Loucy (cell line): ENCODE measurements around the gene SKIC2.

ENCODE experiments used
- H2AFZ ChIP-seq: fragments of 200-600 bp; sonication (generic); 2 replicates; pipeline ENCODE4 v1.6.0; 2016; ENCODE audit warnings: antibody characterized with exemption, mild to moderate bottlenecking, low read length, moderate library complexity
- H3F3A ChIP-seq: fragments of 200-600 bp; 2 replicates; pipeline ENCODE4 v1.6.0; 2016; ENCODE audit warnings: antibody characterized with exemption, low read depth, mild to moderate bottlenecking
- H3K27me3 ChIP-seq: fragments of 200-600 bp; sonication (generic); 2 replicates; pipeline ENCODE4 v1.6.1; 2014; ENCODE audit warnings: low read length, mild to moderate bottlenecking; ENCODE audit not compliant: insufficient read depth, poor library complexity, severe bottlenecking
- H3K36me3 ChIP-seq: fragments of 200-600 bp; sonication (generic); 2 replicates; pipeline ENCODE4 v1.6.1; 2016; ENCODE audit warnings: low read length; ENCODE audit not compliant: insufficient read depth
- H3K4me1 ChIP-seq: fragments of 200-600 bp; sonication (generic); 2 replicates; pipeline ENCODE4 v1.5.1; 2014; ENCODE audit warnings: low read length, mild to moderate bottlenecking; ENCODE audit not compliant: insufficient read depth, poor library complexity, severe bottlenecking
- H3K4me2 ChIP-seq: fragments of 200-600 bp; sonication (generic); 2 replicates; pipeline ENCODE4 v1.6.0; 2014; ENCODE audit warnings: antibody characterized with exemption, low read length, low read depth, mild to moderate bottlenecking; ENCODE audit not compliant: poor library complexity, severe bottlenecking
- H3K4me3 ChIP-seq: fragments of 200-600 bp; sonication (generic); 2 replicates; pipeline ENCODE4 v1.5.1; 2014; ENCODE audit warnings: low read length, mild to moderate bottlenecking, mixed read lengths; ENCODE audit not compliant: poor library complexity, severe bottlenecking
- H3K79me2 ChIP-seq: fragments of 200-600 bp; sonication (generic); 2 replicates; pipeline ENCODE4 v1.6.1; 2014; ENCODE audit warnings: low read length; ENCODE audit not compliant: insufficient read depth
- H3K9ac ChIP-seq: fragments of 200-600 bp; sonication (generic); 2 replicates; pipeline ENCODE4 v1.6.0; 2014; ENCODE audit warnings: mild to moderate bottlenecking, low read depth, low read length, moderate library complexity; ENCODE audit not compliant: poor library complexity, severe bottlenecking
- H3K9me2 ChIP-seq: fragments of 200-600 bp; sonication (generic); replicated peaks from 2 replicates; pipeline ENCODE4 v1.6.1; 2016; ENCODE audit warnings: low read depth, low read length, mixed read lengths
- H3K9me3 ChIP-seq: fragments of 200-600 bp; sonication (generic); 2 replicates; pipeline ENCODE4 v1.6.1; 2014; ENCODE audit warnings: mild to moderate bottlenecking, antibody characterized with exemption, low read length, low read depth; ENCODE audit not compliant: insufficient read depth
- H4K20me1 ChIP-seq: fragments of 200-600 bp; sonication (generic); 2 replicates; pipeline ENCODE4 v1.6.0; 2014; ENCODE audit warnings: antibody characterized with exemption, low read length, mild to moderate bottlenecking; ENCODE audit not compliant: insufficient read depth, poor library complexity, severe bottlenecking
- EZH2phosphoT487 ChIP-seq: fragments of 200-600 bp; IDR thresholded peaks from 2 replicates; pipeline ENCODE4 v1.6.1; 2018; ENCODE audit warnings: antibody characterized with exemption, mild to moderate bottlenecking, moderate library complexity, borderline replicate concordance
- TF ChIP-seq, protein P1 (sequence below): fragments of 200-600 bp; sonication (generic); conservative IDR thresholded peaks from 2 replicates; pipeline ENCODE4 v1.5.1; 2014; ENCODE audit warnings: mild to moderate bottlenecking, antibody characterized with exemption, low read length

The SKIC2 gene

DNA sequence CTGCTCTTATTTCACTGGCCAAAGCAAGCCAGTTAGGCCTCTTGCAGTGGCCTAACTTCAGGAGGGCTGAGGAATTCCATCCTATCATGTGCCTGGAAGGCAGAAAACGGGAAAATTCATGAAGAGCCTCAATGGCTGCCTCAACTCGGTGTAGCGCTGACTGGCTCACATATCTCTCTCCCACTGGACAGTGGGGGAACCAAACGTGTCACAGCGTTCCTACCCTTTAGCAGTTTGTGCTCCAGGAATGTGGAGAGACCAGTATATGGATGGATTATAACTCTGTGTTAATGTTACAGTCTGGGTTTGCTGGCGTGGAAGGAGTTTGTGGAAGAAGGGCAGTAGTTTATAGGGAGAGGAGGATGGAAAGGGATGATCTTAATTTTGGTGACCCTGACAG lies 43.2 kb upstream of the SKIC2 start:
- Histone ChIP-seq H3K9ac (no peak overlapping the region), H2AFZ (no peak overlapping the region), H3K9me2 (no peaks in the 10 kb centered on the region), H3F3A (no peaks in the 10 kb centered on the region), H3K4me1 (no peaks in the 10 kb centered on the region), H3K27me3 (no peaks in the 10 kb centered on the region), H3K4me3 (no peak overlapping the region), H3K4me2 (no peak overlapping the region), H3K36me3 (no peaks in the 10 kb centered on the region), H3K79me2 (no peaks in the 10 kb centered on the region), H4K20me1 (no peaks in the 10 kb centered on the region), H3K9me3 (no peaks in the 10 kb centered on the region)
- TF ChIP-seq EZH2phosphoT487, result no peak
- TF ChIP-seq, protein P1, sequence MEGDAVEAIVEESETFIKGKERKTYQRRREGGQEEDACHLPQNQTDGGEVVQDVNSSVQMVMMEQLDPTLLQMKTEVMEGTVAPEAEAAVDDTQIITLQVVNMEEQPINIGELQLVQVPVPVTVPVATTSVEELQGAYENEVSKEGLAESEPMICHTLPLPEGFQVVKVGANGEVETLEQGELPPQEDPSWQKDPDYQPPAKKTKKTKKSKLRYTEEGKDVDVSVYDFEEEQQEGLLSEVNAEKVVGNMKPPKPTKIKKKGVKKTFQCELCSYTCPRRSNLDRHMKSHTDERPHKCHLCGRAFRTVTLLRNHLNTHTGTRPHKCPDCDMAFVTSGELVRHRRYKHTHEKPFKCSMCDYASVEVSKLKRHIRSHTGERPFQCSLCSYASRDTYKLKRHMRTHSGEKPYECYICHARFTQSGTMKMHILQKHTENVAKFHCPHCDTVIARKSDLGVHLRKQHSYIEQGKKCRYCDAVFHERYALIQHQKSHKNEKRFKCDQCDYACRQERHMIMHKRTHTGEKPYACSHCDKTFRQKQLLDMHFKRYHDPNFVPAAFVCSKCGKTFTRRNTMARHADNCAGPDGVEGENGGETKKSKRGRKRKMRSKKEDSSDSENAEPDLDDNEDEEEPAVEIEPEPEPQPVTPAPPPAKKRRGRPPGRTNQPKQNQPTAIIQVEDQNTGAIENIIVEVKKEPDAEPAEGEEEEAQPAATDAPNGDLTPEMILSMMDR, result no peak

DNA sequence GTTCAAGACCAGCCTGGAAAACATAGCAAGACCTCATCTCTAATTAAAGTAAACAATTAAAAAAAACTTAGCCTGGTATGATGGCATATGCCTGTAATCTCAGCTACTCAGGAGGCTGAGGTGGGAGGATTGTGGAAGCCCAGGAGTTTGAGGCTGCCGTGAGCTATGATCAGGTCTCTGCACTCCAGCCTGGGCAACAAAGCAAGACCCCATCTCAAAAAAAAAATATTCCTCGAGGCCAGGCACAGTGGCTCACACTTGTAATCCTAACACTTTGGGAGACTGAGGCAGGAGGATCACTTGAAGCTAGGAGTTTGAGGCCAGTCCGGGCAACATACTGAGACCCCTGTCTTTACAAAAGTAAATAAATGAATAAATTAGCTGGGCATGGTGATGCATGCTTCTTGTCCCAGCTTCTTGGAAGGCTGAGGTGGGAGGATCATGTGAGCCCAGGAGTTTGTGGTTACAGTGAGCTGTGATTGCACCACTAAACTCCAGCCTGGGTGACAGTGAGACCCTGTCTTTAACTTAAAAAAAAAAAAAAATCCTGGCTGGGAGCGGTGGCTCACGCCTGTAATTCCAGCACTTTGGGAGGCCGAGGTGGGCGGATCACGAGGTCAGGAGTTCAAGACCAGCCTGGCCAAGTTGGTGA lies 40.8 kb upstream of the SKIC2 start:
- Histone ChIP-seq H3K9me3 (no peaks in the 10 kb centered on the region), H3K36me3 (no peaks in the 10 kb centered on the region), H4K20me1 (no peaks in the 10 kb centered on the region), H3K4me1 (no peaks in the 10 kb centered on the region), H3K9me2 (no peaks in the 10 kb centered on the region), H3F3A (no peaks in the 10 kb centered on the region), H3K9ac (no peak overlapping the region), H3K27me3 (no peaks in the 10 kb centered on the region), H3K79me2 (no peaks in the 10 kb centered on the region), H3K4me3 (no peak overlapping the region), H3K4me2 (no peak overlapping the region), H2AFZ (no peak overlapping the region)
- TF ChIP-seq, protein P1, result no peak
- TF ChIP-seq EZH2phosphoT487, result no peak

DNA sequence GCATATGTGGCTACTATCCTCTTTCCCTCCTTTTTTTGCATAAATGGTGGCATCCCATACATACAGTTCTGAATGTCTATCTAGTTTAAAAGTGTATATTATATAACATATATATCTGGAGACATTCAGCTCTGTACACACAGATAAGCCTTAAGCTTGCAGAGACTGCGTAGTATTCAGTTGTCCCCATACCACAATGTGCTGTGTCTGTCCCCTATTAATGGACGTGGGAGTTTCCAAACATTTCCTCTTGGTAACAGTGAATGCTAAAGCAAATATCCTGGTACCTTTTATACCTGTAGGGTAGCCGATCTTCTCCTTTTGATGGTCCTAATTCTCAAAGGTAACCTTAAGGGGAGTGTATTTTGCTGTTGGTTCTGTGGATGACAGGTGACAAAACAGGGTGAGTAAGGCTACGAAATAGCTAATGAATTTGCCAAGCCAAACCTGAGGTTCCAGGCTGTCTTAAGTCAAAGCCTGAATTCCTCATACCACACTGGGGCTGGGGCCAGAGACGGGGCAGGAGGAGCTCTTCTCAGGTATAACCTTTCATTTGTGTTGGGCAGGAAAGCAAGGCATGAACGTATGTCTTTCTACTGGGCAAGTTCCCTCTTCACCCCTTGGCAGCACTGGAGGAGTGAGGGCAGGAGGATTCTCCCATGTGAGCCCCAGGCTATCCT lies 39.2 kb upstream of the SKIC2 start:
- Histone ChIP-seq H3K4me2 (no peak overlapping the region), H3K27me3 (no peaks in the 10 kb centered on the region)

More for the DNA sequence above, 39.2 kb upstream of the SKIC2 start:
- Histone ChIP-seq H4K20me1 (no peaks in the 10 kb centered on the region), H3K9me2 (no peaks in the 10 kb centered on the region), H3K4me1 (no peaks in the 10 kb centered on the region), H3K36me3 (no peaks in the 10 kb centered on the region), H3K9me3 (no peaks in the 10 kb centered on the region), H3F3A (no peaks in the 10 kb centered on the region), H3K4me3 (no peak overlapping the region), H2AFZ (no peak overlapping the region), H3K9ac (no peak overlapping the region), H3K79me2 (no peaks in the 10 kb centered on the region)
- no peak for TF ChIP-seq EZH2phosphoT487
- TF ChIP-seq, protein P1, result no peak
